Suprapubic skin (tissue), 3 donors: ENCODE data around the gene SLC2A13.

Source experiments
- POLR2AphosphoS5 ChIP-seq, 3 donors: sonication (generic); formaldehyde crosslinking; IDR thresholded peaks; one replicate each; pipeline ENCODE4 v1.6.1; 2017; ENCODE audit warnings: antibody characterized with exemption in 3 of 3
- TF ChIP-seq, protein P1 (sequence below), 2 donors: fragments of 200-600 bp in 1 of 2; fragments of 450-650 bp in 1 of 2; sonication (generic) in 1 of 2; IDR thresholded peaks; one replicate each; pipeline ENCODE4 v1.5.1; 2016 to 2019; ENCODE audit warnings: antibody characterized with exemption in 2 of 2, mild to moderate bottlenecking in 1 of 2, moderate library complexity in 1 of 2

DNA sequence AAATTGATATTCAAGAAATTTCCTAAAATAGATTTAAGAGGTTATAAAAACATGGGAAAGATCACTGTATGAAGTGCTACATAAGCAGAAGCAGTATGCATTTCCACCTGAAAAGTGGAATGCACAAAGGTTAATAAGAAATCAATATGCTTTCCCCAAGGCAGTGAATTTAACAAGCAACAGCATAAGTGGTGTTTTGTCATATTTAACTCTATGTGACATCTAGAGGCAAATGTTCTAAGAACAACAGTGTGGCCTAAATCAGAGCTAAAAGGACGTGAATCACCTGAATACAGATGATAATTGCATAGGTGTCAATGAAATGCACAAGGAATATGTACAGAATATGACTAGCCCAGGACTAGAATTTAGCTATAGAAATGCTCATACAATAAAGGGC lies 49.5 kb downstream of the SLC2A13 start:
- TF ChIP-seq, protein P1, sequence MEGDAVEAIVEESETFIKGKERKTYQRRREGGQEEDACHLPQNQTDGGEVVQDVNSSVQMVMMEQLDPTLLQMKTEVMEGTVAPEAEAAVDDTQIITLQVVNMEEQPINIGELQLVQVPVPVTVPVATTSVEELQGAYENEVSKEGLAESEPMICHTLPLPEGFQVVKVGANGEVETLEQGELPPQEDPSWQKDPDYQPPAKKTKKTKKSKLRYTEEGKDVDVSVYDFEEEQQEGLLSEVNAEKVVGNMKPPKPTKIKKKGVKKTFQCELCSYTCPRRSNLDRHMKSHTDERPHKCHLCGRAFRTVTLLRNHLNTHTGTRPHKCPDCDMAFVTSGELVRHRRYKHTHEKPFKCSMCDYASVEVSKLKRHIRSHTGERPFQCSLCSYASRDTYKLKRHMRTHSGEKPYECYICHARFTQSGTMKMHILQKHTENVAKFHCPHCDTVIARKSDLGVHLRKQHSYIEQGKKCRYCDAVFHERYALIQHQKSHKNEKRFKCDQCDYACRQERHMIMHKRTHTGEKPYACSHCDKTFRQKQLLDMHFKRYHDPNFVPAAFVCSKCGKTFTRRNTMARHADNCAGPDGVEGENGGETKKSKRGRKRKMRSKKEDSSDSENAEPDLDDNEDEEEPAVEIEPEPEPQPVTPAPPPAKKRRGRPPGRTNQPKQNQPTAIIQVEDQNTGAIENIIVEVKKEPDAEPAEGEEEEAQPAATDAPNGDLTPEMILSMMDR (IDR thresholded peaks at IDR 0.05): no peak
- TF ChIP-seq POLR2AphosphoS5 (IDR thresholded peaks at IDR 0.05): no peak
